IMR-90 (cell line): ENCODE data around the gene ST14. TPM values are rescaled to one million over a fixed set of nuclear protein-coding genes. Genes with fewer than 3 reads are reported as not detected.

ENCODE experiments used
- ATAC-seq: fragments of 200-7000 bp; cut with Tn5 transposase; 2 replicates; pipeline ENCODE4 v1.9.1; 2020; ENCODE audit warnings: low read depth, mild to moderate bottlenecking, moderate library complexity
- BruUV-seq: library from RNA; stranded (reverse); fragments of 400-500 nt; replicated peaks from 2 replicates; lab custom pipeline; 2021; lab: Mats Ljungman, UMichigan
- CTCF ChIA-PET: fragments of 300-600 bp; formaldehyde crosslinking; extraction: SDS; loops from one replicate; lab custom pipeline; 2021; ENCODE audit warnings: antibody characterized with exemption; lab: Yijun Ruan, JAX
- POLR2A ChIA-PET: fragments of 300-600 bp; sonication (Branson Sonifier 250); formaldehyde crosslinking; loops from one replicate; lab custom pipeline; 2022; ENCODE audit warnings: antibody characterized with exemption; ENCODE audit not compliant: unreplicated experiment; lab: Charles Lee
- DNase-seq: peaks from one replicate; pipeline ENCODE4 v3.0.0; 2013
- H2AFZ ChIP-seq: replicated peaks from 2 replicates; pipeline ENCODE3; 2013; ENCODE audit warnings: low read length, mild to moderate bottlenecking; ENCODE audit not compliant: poor library complexity
- H2AK5ac ChIP-seq: 2 replicates; pipeline ENCODE4 v1.6.1; 2013; ENCODE audit warnings: low read depth, low read length, inconsistent platforms
- H2AK9ac ChIP-seq: replicated peaks from 2 replicates; pipeline ENCODE3; 2013; ENCODE audit warnings: mild to moderate bottlenecking, low read depth, low read length, moderate library complexity; ENCODE audit not compliant: poor library complexity
- H2BK120ac ChIP-seq: 2 replicates; pipeline ENCODE4 v1.6.1; 2013; ENCODE audit warnings: low read depth, low read length, inconsistent platforms
- H2BK15ac ChIP-seq: 3 replicates; pipeline ENCODE4 v1.6.1; 2013; ENCODE audit warnings: low read depth, low read length, inconsistent platforms
- H2BK20ac ChIP-seq: 2 replicates; pipeline ENCODE4 v1.6.1; 2013; ENCODE audit warnings: low read depth, mild to moderate bottlenecking, inconsistent platforms, low read length, moderate library complexity
- H2BK5ac ChIP-seq: 2 replicates; pipeline ENCODE4 v1.6.1; 2013; ENCODE audit warnings: mild to moderate bottlenecking, low read depth, low read length, inconsistent platforms; ENCODE audit not compliant: poor library complexity, severe bottlenecking
- H3K14ac ChIP-seq: replicated peaks from 2 replicates; pipeline ENCODE4 v1.6.1; 2013; ENCODE audit warnings: low read depth, low read length, inconsistent platforms
- H3K18ac ChIP-seq: 2 replicates; pipeline ENCODE4 v1.6.1; 2013; ENCODE audit warnings: low read depth, low read length, control low read depth
- H3K23ac ChIP-seq: 2 replicates; pipeline ENCODE4 v1.6.1; 2013; ENCODE audit warnings: low read depth, low read length, inconsistent platforms
- H3K27ac ChIP-seq: 2 replicates; pipeline ENCODE4 v1.5.1; 2013; ENCODE audit warnings: mild to moderate bottlenecking, control low read depth, low read length; ENCODE audit not compliant: insufficient read depth
- H3K27me3 ChIP-seq: 2 replicates; pipeline ENCODE4 v1.6.1; 2013; ENCODE audit warnings: low read length; ENCODE audit not compliant: control insufficient read depth, insufficient read depth
- H3K36me3 ChIP-seq: 2 replicates; pipeline ENCODE4 v1.6.1; 2013; ENCODE audit warnings: low read length, mixed read lengths; ENCODE audit not compliant: control insufficient read depth, insufficient read depth
- H3K4ac ChIP-seq: 2 replicates; pipeline ENCODE4 v1.6.1; 2013; ENCODE audit warnings: low read depth, low read length, inconsistent platforms
- H3K4me1 ChIP-seq: 2 replicates; pipeline ENCODE4 v1.6.1; 2013; ENCODE audit warnings: low read length, mixed read lengths; ENCODE audit not compliant: control insufficient read depth, insufficient read depth
- H3K4me2 ChIP-seq: 2 replicates; pipeline ENCODE4 v1.6.1; 2013; ENCODE audit warnings: low read depth, mild to moderate bottlenecking, control low read depth, low read length, moderate library complexity
- H3K4me3 ChIP-seq: 2 replicates; pipeline ENCODE4 v1.5.1; 2013; ENCODE audit warnings: low read depth, mild to moderate bottlenecking, control low read depth, low read length, moderate library complexity; ENCODE audit not compliant: insufficient read depth
- H3K56ac ChIP-seq: 2 replicates; pipeline ENCODE4 v1.6.1; 2013; ENCODE audit warnings: low read length, inconsistent platforms; ENCODE audit not compliant: insufficient read depth; ENCODE audit errors: extremely low read depth
- H3K79me1 ChIP-seq, 2 experiments: 2 replicates each; pipeline ENCODE4 v1.6.1; 2013; ENCODE audit warnings: low read length in 2 of 2, inconsistent platforms in 1 of 2, low read depth in 1 of 2
- H3K9ac ChIP-seq: 2 replicates; pipeline ENCODE4 v1.6.1; 2013; ENCODE audit warnings: low read depth, low read length, control low read depth
- H3K9me1 ChIP-seq: 2 replicates; pipeline ENCODE4 v1.6.1; 2013; ENCODE audit warnings: low read length, inconsistent platforms; ENCODE audit not compliant: insufficient read depth
- H3K9me3 ChIP-seq: 2 replicates; pipeline ENCODE4 v1.6.1; 2013; ENCODE audit warnings: low read length; ENCODE audit not compliant: control insufficient read depth, insufficient read depth
- H4K20me1 ChIP-seq: 2 replicates; pipeline ENCODE4 v1.6.1; 2013; ENCODE audit warnings: low read length, inconsistent platforms; ENCODE audit not compliant: insufficient read depth
- H4K5ac ChIP-seq: 2 replicates; pipeline ENCODE4 v1.6.1; 2013; ENCODE audit warnings: mild to moderate bottlenecking, low read depth, low read length, control low read depth
- H4K8ac ChIP-seq, 2 experiments: 2 replicates each; pipeline ENCODE4 v1.6.1; 2013; ENCODE audit warnings: low read depth in 2 of 2, low read length in 2 of 2, control low read depth in 1 of 2, inconsistent platforms in 1 of 2
- H4K91ac ChIP-seq: 2 replicates; pipeline ENCODE4 v1.6.1; 2013; ENCODE audit warnings: low read depth, low read length, inconsistent platforms; ENCODE audit not compliant: insufficient read depth
- BHLHE40 ChIP-seq: fragments of 150-350 bp; IDR thresholded peaks from 2 replicates; pipeline ENCODE4 v1.6.1; 2016; ENCODE audit warnings: mild to moderate bottlenecking, low read depth, low read length
- CEBPB ChIP-seq: IDR thresholded peaks from 2 replicates; pipeline ENCODE4 v1.6.1; 2012; ENCODE audit warnings: low read depth, low read length, improper control_type of control experiment
- CHD1 ChIP-seq: IDR thresholded peaks from 2 replicates; pipeline ENCODE4 v1.6.1; 2012; ENCODE audit warnings: low read depth, low read length, improper control_type of control experiment
- FOS ChIP-seq: fragments of 150-350 bp; IDR thresholded peaks from 2 replicates; pipeline ENCODE4 v1.6.1; 2016; ENCODE audit warnings: low read depth, low read length
- MAFK ChIP-seq: IDR thresholded peaks from 2 replicates; pipeline ENCODE4 v1.6.1; 2012; ENCODE audit warnings: low read depth, low read length, improper control_type of control experiment
- MAZ ChIP-seq: IDR thresholded peaks from 2 replicates; pipeline ENCODE4 v1.6.1; 2012; ENCODE audit warnings: low read depth, mild to moderate bottlenecking, low read length, improper control_type of control experiment, moderate library complexity, borderline replicate concordance
- MXI1 ChIP-seq: IDR thresholded peaks from 2 replicates; pipeline ENCODE4 v1.6.1; 2012; ENCODE audit warnings: low read depth, mild to moderate bottlenecking, low read length, moderate library complexity, borderline replicate concordance
- NFE2L2 ChIP-seq: fragments of 150-350 bp; IDR thresholded peaks from 2 replicates; pipeline ENCODE4 v1.6.1; 2016; ENCODE audit warnings: low read depth, mild to moderate bottlenecking, low read length
- POLR2A ChIP-seq: IDR thresholded peaks from 2 replicates; pipeline ENCODE4 v1.6.1; 2012; ENCODE audit warnings: mild to moderate bottlenecking, low read depth, low read length
- RAD21 ChIP-seq: IDR thresholded peaks from 2 replicates; pipeline ENCODE4 v1.6.1; 2012; ENCODE audit warnings: low read length, improper control_type of control experiment
- RCOR1 ChIP-seq: IDR thresholded peaks from 2 replicates; pipeline ENCODE4 v1.6.1; 2012; ENCODE audit warnings: mild to moderate bottlenecking, low read length, improper control_type of control experiment; ENCODE audit not compliant: insufficient replicate concordance
- RFX5 ChIP-seq: IDR thresholded peaks from 2 replicates; pipeline ENCODE4 v1.8.0; 2012; ENCODE audit warnings: low read depth, mild to moderate bottlenecking, low read length, moderate library complexity
- SMC3 ChIP-seq: fragments of 150-350 bp; IDR thresholded peaks from 2 replicates; pipeline ENCODE4 v1.6.1; 2016; ENCODE audit warnings: low read depth, mild to moderate bottlenecking, antibody characterized with exemption, low read length, moderate library complexity
- WGBS, 2 experiments: methylation state at CpG; one replicate each; pipeline versions ENCODE4 v1.1.5 to v1.1.7; 2013; ENCODE audit warnings: missing lambda C conversion rate in 2 of 2; ENCODE audit not compliant: insufficient read length in 1 of 2; ENCODE audit errors: extremely low coverage in 2 of 2; 5-methylcytosine and 5-hydroxymethylcytosine counted together
- dilution Hi-C: fragments of 300-500 bp; cut with HindIII; formaldehyde crosslinking; loops from one replicate; pipeline ENCODE4 v1.14.3; 2018; ENCODE audit warnings: low sequenced_read_pairs; ENCODE audit not compliant: unreplicated experiment
- in situ Hi-C: fragments of 300-500 bp; cut with MboI; formaldehyde crosslinking; loops from 3 replicates; pipeline ENCODE4 v1.14.3; 2019; ENCODE audit warnings: low sequenced_read_pairs, inconsistent platforms, mixed read lengths
- intact Hi-C: fragments of 100-400 bp; cut with micrococcal nuclease; formaldehyde crosslinking; loops from 2 replicates; pipeline ENCODE4 v1.10.0; 2022
- polyA plus RNA-seq, 3 experiments: library from polyadenylated mRNA; depleted of rRNA; stranded (reverse); fragments of >200 nt; gene quantifications; 2 replicates each; pipeline ENCODE4 v1.2.3, GENCODE V29; 2012; ENCODE audit warnings: low replicate concordance in 1 of 3
- total RNA-seq: library from RNA; depleted of rRNA; stranded (reverse); fragments of >200 nt; gene quantifications from 2 replicates; pipeline ENCODE4 v1.2.3, GENCODE V29; 2012
- TF ChIP-seq, protein P1 (sequence below): fragments of 150-350 bp; IDR thresholded peaks from 2 replicates; pipeline ENCODE4 v1.6.1; 2016; ENCODE audit warnings: low read depth, mild to moderate bottlenecking, low read length, moderate library complexity, borderline replicate concordance
- TF ChIP-seq, protein P2 (sequence below): fragments of 150-350 bp; IDR thresholded peaks from 2 replicates; pipeline ENCODE4 v1.6.1; 2017; ENCODE audit warnings: mild to moderate bottlenecking, antibody characterized with exemption, low read length, low read depth
- TF ChIP-seq, protein P3 (sequence below): conservative IDR thresholded peaks from 2 replicates; pipeline ENCODE4 v1.5.1; 2012; ENCODE audit warnings: mild to moderate bottlenecking, low read depth, low read length, improper control_type of control experiment

The ST14 gene
- total and polyA plus RNA-seq, 2 of the 4 experiments (the other 2 are of a cell fraction): not detected

DNA sequence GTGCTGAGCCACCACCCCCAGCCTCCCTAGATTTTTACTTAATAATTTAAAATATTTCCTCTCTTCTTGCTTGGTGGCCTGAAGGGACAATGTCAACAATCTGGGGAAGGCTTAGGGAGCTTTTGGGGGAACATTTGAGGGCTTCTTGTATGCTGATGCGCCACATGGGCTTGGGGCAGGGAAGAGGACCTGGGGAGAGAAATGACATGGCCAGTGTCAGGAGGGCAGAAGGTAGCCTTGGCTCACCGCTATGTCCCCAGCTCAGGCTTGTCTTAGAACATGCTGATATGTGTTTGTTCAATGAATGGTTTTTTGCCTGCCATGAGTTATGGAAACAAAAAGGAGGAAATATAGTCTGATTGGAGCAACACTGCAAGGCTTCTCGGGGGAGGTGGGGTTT lies 51.6 kb downstream of the ST14 start:
- ATAC-seq: no peak
- no peak overlapping the region for H3K4me2 ChIP-seq
- POLR2A ChIA-PET: no interaction called here
- no peak overlapping the region for H3K9ac ChIP-seq
- no peaks in the 10 kb centered on the region for H3K9me1 ChIP-seq
- no peaks in the 10 kb centered on the region for H3K79me1 ChIP-seq
- DNase-seq: no peak
- BruUV-seq: no TSS peak
- no peaks in the 10 kb centered on the region for H3K9me3 ChIP-seq
- no peak overlapping the region for H4K91ac ChIP-seq
- no peak overlapping the region for H3K4ac ChIP-seq
- no peak overlapping the region for H3K4me3 ChIP-seq
- CTCF ChIA-PET: interaction anchor here (1.1 kb wide), 1 partner anchor 651 kb away, joined by 4 read pairs; no protein-coding TSS in a partner anchor
- no peak overlapping the region for H3K23ac ChIP-seq
- in situ Hi-C loops (loop anchor here (5.0 to 25.0 kb wide), 3 partner anchors 176 to 654 kb away; partner anchors contain the start of gene ADAMTS8), dilution Hi-C loops (no loop called here), intact Hi-C loops (loop anchor here (5.0 to 10.0 kb wide), 3 partner anchors 171 to 681 kb away; no protein-coding TSS in a partner anchor)
- H2BK15ac ChIP-seq: no peak overlapping the region
- no peak overlapping the region for H2BK120ac ChIP-seq
- H2BK20ac ChIP-seq: no peak overlapping the region
- no peak overlapping the region for H3K27ac ChIP-seq
- H3K27me3 ChIP-seq: peaks cover 43% of the 10 kb centered on the region
- H2AFZ ChIP-seq: no peak overlapping the region
- H3K14ac ChIP-seq: no peak overlapping the region
- H3K56ac ChIP-seq: no peak overlapping the region
- H3K18ac ChIP-seq: no peak overlapping the region
- H2AK9ac ChIP-seq: no peak overlapping the region
- TF ChIP-seq RFX5 (no peak), NFE2L2 (no peak), MXI1 (no peak), CHD1 (no peak), FOS (no peak), POLR2A (no peak), BHLHE40 (no peak), SMC3 (no peak), CEBPB (no peak), RCOR1 (no peak), RAD21 (no peak), MAFK (no peak), MAZ (no peak)
- TF ChIP-seq, protein P1, sequence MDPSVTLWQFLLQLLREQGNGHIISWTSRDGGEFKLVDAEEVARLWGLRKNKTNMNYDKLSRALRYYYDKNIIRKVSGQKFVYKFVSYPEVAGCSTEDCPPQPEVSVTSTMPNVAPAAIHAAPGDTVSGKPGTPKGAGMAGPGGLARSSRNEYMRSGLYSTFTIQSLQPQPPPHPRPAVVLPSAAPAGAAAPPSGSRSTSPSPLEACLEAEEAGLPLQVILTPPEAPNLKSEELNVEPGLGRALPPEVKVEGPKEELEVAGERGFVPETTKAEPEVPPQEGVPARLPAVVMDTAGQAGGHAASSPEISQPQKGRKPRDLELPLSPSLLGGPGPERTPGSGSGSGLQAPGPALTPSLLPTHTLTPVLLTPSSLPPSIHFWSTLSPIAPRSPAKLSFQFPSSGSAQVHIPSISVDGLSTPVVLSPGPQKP: no peak
- TF ChIP-seq, protein P2, sequence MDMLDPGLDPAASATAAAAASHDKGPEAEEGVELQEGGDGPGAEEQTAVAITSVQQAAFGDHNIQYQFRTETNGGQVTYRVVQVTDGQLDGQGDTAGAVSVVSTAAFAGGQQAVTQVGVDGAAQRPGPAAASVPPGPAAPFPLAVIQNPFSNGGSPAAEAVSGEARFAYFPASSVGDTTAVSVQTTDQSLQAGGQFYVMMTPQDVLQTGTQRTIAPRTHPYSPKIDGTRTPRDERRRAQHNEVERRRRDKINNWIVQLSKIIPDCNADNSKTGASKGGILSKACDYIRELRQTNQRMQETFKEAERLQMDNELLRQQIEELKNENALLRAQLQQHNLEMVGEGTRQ: no peak
- TF ChIP-seq, protein P3, sequence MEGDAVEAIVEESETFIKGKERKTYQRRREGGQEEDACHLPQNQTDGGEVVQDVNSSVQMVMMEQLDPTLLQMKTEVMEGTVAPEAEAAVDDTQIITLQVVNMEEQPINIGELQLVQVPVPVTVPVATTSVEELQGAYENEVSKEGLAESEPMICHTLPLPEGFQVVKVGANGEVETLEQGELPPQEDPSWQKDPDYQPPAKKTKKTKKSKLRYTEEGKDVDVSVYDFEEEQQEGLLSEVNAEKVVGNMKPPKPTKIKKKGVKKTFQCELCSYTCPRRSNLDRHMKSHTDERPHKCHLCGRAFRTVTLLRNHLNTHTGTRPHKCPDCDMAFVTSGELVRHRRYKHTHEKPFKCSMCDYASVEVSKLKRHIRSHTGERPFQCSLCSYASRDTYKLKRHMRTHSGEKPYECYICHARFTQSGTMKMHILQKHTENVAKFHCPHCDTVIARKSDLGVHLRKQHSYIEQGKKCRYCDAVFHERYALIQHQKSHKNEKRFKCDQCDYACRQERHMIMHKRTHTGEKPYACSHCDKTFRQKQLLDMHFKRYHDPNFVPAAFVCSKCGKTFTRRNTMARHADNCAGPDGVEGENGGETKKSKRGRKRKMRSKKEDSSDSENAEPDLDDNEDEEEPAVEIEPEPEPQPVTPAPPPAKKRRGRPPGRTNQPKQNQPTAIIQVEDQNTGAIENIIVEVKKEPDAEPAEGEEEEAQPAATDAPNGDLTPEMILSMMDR: no peak
- no peak overlapping the region for H4K5ac ChIP-seq
- no peaks in the 10 kb centered on the region for H3K36me3 ChIP-seq
- H2BK5ac ChIP-seq: no peak overlapping the region
- no peaks in the 10 kb centered on the region for H3K4me1 ChIP-seq
- 90% methylated on average over 2 of the region's 3 CpGs; no CpG with 5 or more reads in 1 of the 2 experiments for WGBS, 2 experiments
- no peak overlapping the region for H2AK5ac ChIP-seq
- no peaks in the 10 kb centered on the region for H4K20me1 ChIP-seq
- no peak overlapping the region for H4K8ac ChIP-seq
